GM23338 (cell line): Measurements from ENCODE around the gene ZNRF1.

Experiments used
- EZH2 ChIP-seq: fragments of 200-600 bp; sonication (generic); IDR thresholded peaks from one replicate; pipeline ENCODE4 v1.8.0; 2017; ENCODE audit warnings: antibody characterized with exemption, mild to moderate bottlenecking, low read depth; ENCODE audit not compliant: unreplicated experiment
- TF ChIP-seq, protein P1 (sequence below), 2 experiments: fragments of 200-600 bp in 1 of 2; sonication (generic) in 1 of 2; conservative IDR thresholded peaks; 2 replicates each; pipeline versions ENCODE4 v1.5.1 to v1.6.1; 2016 to 2017; ENCODE audit warnings: antibody characterized with exemption in 2 of 2, low read depth in 2 of 2, mild to moderate bottlenecking in 2 of 2, moderate library complexity in 1 of 2
- TF ChIP-seq, protein P2 (sequence below): IDR thresholded peaks from one replicate; pipeline ENCODE4 v1.6.1; 2018; ENCODE audit warnings: antibody characterized with exemption; ENCODE audit not compliant: unreplicated experiment

DNA sequence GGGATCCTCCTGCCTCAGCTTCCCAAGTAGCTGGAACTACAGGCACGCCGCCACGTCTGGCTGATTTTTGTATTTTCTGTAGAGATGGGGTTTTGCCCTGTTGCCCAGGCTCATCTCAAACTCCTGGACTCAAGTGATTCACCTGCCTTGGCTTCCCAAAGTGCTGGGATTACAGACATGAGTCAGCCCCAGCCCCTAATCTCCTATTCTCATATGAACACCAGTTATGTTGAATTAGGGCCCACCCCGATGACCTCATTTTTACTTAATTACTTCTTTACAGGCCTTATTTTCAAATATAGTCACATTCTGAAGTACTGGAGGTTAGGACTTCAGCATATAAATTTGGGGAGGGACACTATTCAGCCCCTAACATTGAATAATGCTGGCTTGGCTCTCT is 49.2 kb downstream of the ZNRF1 start:
- TF ChIP-seq, protein P1, sequence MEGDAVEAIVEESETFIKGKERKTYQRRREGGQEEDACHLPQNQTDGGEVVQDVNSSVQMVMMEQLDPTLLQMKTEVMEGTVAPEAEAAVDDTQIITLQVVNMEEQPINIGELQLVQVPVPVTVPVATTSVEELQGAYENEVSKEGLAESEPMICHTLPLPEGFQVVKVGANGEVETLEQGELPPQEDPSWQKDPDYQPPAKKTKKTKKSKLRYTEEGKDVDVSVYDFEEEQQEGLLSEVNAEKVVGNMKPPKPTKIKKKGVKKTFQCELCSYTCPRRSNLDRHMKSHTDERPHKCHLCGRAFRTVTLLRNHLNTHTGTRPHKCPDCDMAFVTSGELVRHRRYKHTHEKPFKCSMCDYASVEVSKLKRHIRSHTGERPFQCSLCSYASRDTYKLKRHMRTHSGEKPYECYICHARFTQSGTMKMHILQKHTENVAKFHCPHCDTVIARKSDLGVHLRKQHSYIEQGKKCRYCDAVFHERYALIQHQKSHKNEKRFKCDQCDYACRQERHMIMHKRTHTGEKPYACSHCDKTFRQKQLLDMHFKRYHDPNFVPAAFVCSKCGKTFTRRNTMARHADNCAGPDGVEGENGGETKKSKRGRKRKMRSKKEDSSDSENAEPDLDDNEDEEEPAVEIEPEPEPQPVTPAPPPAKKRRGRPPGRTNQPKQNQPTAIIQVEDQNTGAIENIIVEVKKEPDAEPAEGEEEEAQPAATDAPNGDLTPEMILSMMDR (conservative IDR thresholded peaks at IDR 0.05; ENCODE audit: low read depth in 2 of 2), result no peak
- no peak for TF ChIP-seq EZH2
- TF ChIP-seq, protein P2, sequence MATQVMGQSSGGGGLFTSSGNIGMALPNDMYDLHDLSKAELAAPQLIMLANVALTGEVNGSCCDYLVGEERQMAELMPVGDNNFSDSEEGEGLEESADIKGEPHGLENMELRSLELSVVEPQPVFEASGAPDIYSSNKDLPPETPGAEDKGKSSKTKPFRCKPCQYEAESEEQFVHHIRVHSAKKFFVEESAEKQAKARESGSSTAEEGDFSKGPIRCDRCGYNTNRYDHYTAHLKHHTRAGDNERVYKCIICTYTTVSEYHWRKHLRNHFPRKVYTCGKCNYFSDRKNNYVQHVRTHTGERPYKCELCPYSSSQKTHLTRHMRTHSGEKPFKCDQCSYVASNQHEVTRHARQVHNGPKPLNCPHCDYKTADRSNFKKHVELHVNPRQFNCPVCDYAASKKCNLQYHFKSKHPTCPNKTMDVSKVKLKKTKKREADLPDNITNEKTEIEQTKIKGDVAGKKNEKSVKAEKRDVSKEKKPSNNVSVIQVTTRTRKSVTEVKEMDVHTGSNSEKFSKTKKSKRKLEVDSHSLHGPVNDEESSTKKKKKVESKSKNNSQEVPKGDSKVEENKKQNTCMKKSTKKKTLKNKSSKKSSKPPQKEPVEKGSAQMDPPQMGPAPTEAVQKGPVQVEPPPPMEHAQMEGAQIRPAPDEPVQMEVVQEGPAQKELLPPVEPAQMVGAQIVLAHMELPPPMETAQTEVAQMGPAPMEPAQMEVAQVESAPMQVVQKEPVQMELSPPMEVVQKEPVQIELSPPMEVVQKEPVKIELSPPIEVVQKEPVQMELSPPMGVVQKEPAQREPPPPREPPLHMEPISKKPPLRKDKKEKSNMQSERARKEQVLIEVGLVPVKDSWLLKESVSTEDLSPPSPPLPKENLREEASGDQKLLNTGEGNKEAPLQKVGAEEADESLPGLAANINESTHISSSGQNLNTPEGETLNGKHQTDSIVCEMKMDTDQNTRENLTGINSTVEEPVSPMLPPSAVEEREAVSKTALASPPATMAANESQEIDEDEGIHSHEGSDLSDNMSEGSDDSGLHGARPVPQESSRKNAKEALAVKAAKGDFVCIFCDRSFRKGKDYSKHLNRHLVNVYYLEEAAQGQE, result no peak
